K562 (cell line): ENCODE measurements around the gene SLC16A1. TPM values are rescaled to one million over a fixed set of nuclear protein-coding genes. Genes with fewer than 3 reads are reported as not detected.

Experiments used
- DMBX1 ChIP-seq: fragments of 250-450 bp; sonication (Bioruptor Pico); IDR thresholded peaks from 2 replicates; pipeline ENCODE4 v1.8.0; 2022; ENCODE audit warnings: inconsistent platforms, mild to moderate bottlenecking, moderate library complexity, borderline replicate concordance
- FOSL1 ChIP-seq: fragments of 200-800 bp; sonication (Bioruptor generic); conservative IDR thresholded peaks from 2 replicates; pipeline ENCODE4 v1.6.1; 2016; ENCODE audit warnings: missing genetic modification characterization, missing compliant biosample characterization
- GATAD2A ChIP-seq: fragments of 450-650 bp; IDR thresholded peaks from 2 replicates; pipeline ENCODE4 v1.6.1; 2017
- HNRNPL ChIP-seq: fragments of 200-400 bp; formaldehyde crosslinking; IDR thresholded peaks from 2 replicates; pipeline ENCODE4 v1.6.1; 2017; ENCODE audit warnings: low read depth, mild to moderate bottlenecking, low read length
- JUNB ChIP-seq: fragments of 450-650 bp; formaldehyde crosslinking; conservative IDR thresholded peaks from 2 replicates; pipeline ENCODE4 v1.4.0; 2020; ENCODE audit warnings: mild to moderate bottlenecking
- KLF1 ChIP-seq: fragments of 450-650 bp; IDR thresholded peaks from 2 replicates; pipeline ENCODE4 v1.6.1; 2016; ENCODE audit warnings: missing genetic modification characterization, missing compliant biosample characterization
- MCM7 ChIP-seq, 2 experiments: fragments of 450-650 bp; IDR thresholded peaks; 2 replicates each; pipeline ENCODE4 v1.6.1; 2016 to 2018
- NFXL1 ChIP-seq: fragments of 450-650 bp; formaldehyde crosslinking; IDR thresholded peaks from 2 replicates; pipeline ENCODE4 v1.4.0; 2021; ENCODE audit warnings: mild to moderate bottlenecking
- POLR2H ChIP-seq: IDR thresholded peaks from 2 replicates; pipeline ENCODE4 v1.6.1; 2016; ENCODE audit warnings: missing genetic modification characterization, low read depth, mild to moderate bottlenecking, control low read depth, missing compliant biosample characterization, moderate library complexity
- RAD51 ChIP-seq: fragments of 450-650 bp; IDR thresholded peaks from 2 replicates; pipeline ENCODE4 v1.7.1; 2016; ENCODE audit warnings: low read depth, mild to moderate bottlenecking, borderline replicate concordance
- RFX1 ChIP-seq: fragments of 450-650 bp; IDR thresholded peaks from 2 replicates; pipeline ENCODE4 v1.6.1; 2016; ENCODE audit warnings: mild to moderate bottlenecking, moderate library complexity
- ZNF696 ChIP-seq: fragments of 250-450 bp; sonication (Bioruptor Pico); conservative IDR thresholded peaks from 2 replicates; pipeline ENCODE4 v1.4.0; 2020; ENCODE audit warnings: mild to moderate bottlenecking, moderate library complexity
- polyA plus RNA-seq, 8 experiments: library from polyadenylated mRNA; depleted of rRNA in 4 of 8; stranded (reverse) in 5 of 8; unstranded in 3 of 8; fragments of >200 nt; fragmentation: Nextera tagmentation in 2 of 8; fragmentation: Illumina TruSeq in 1 of 8; extraction: Ambion mirVana in 2 of 8; extraction: Trizol in 1 of 8; gene quantifications; 2 replicates each; pipeline versions ENCODE4 v1.2.1 to v1.2.3, GENCODE V29; 2011 to 2014; ENCODE audit warnings: inconsistent platforms in 1 of 8, missing spikeins in 1 of 8
- total RNA-seq, 7 experiments: library from RNA; depleted of rRNA in 6 of 7; stranded (reverse); fragments of >200 nt in 6 of 7; fragmentation: Illumina TruSeq in 2 of 7; extraction: Trizol in 2 of 7; gene quantifications; 2 replicates each; pipeline versions ENCODE4 v1.2.1 to v1.2.3, GENCODE V29; 2011 to 2021; ENCODE audit warnings: low replicate concordance in 1 of 7
- TF ChIP-seq, protein P1 (sequence below): fragments of 250-450 bp; sonication (Bioruptor Pico); IDR thresholded peaks from 2 replicates; pipeline ENCODE4 v1.8.0; 2022; ENCODE audit warnings: inconsistent platforms, mild to moderate bottlenecking, moderate library complexity, borderline replicate concordance
- TF ChIP-seq, protein P2 (sequence below): sonication (generic); formaldehyde crosslinking; IDR thresholded peaks from 2 replicates; pipeline ENCODE4 v1.8.0; 2022; ENCODE audit warnings: mild to moderate bottlenecking, missing genetic modification reagents
- TF ChIP-seq, protein P3 (sequence below): fragments of 450-650 bp; formaldehyde crosslinking; IDR thresholded peaks from 2 replicates; pipeline ENCODE4 v1.4.0; 2022; ENCODE audit warnings: mild to moderate bottlenecking, moderate library complexity
- TF ChIP-seq, protein P4 (sequence below): sonication (generic); formaldehyde crosslinking; IDR thresholded peaks from 2 replicates; pipeline ENCODE4 v1.8.1; 2023; ENCODE audit warnings: mild to moderate bottlenecking, missing genetic modification reagents
- TF ChIP-seq, protein P5 (sequence below): IDR thresholded peaks from 2 replicates; pipeline ENCODE4 v1.6.1; 2011; ENCODE audit warnings: borderline replicate concordance, low read depth, mild to moderate bottlenecking, moderate library complexity, low read length; ENCODE audit not compliant: insufficient read depth, poor library complexity, severe bottlenecking
- TF ChIP-seq, protein P6 (sequence below): fragments of 450-650 bp; formaldehyde crosslinking; IDR thresholded peaks from 2 replicates; pipeline ENCODE4 v1.4.0; 2020; ENCODE audit warnings: mild to moderate bottlenecking, moderate library complexity
- TF ChIP-seq, protein P7 (sequence below): fragments of 250-450 bp; sonication (Bioruptor Pico); IDR thresholded peaks from 2 replicates; pipeline ENCODE4 v1.5.1; 2021; ENCODE audit warnings: mild to moderate bottlenecking

The SLC16A1 gene
- total and polyA plus RNA-seq, 9 of the 15 experiments (the other 6 are each of a cell fraction or from before 2014, with no cell fraction given), result 73.1 to 244 (median 117) TPM

DNA sequence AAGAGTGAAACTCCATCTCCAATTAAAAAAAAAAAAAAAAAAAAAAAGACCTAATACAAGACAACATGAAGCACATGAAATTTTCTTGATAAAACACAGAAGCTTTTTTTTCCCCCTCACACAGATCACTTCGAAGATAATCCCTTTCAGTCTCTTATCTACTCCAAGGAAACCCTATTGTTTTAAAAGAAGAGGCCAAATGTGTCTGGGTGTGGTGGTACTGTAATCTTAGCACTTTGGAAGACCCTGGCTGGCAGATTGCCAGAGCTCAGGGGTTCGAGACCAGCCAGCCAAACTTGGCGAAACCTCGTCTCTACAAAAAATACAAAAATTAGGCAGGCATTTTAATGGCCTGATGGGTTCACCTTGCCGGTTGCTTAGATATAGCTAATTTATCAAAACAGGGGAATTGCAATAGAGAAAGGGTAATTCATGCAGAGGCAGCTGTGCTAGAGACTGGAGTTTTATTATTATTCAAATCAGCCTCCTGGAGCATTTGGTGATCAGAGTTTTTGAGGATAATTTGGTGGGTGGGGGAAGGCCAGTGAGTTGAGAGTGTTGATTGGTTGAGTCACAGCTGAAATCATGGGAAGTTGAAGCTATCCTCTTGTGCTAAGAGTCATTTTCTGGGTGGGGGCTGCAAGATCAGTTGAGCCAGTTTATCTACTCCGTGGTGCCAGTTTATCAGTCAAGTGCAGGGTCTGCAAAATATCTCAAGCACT, 62.5 kb downstream of the SLC16A1 start (continued):
- TF ChIP-seq, protein P1, sequence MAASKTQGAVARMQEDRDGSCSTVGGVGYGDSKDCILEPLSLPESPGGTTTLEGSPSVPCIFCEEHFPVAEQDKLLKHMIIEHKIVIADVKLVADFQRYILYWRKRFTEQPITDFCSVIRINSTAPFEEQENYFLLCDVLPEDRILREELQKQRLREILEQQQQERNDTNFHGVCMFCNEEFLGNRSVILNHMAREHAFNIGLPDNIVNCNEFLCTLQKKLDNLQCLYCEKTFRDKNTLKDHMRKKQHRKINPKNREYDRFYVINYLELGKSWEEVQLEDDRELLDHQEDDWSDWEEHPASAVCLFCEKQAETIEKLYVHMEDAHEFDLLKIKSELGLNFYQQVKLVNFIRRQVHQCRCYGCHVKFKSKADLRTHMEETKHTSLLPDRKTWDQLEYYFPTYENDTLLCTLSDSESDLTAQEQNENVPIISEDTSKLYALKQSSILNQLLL, result no peak
- TF ChIP-seq RAD51, result no peak
- TF ChIP-seq MCM7 (IDR thresholded peaks at IDR 0.05), result no peak
- TF ChIP-seq ZNF696 (CRISPR knock-in tag), result no peak
- no peak for TF ChIP-seq JUNB (CRISPR knock-in tag)
- TF ChIP-seq, protein P2, sequence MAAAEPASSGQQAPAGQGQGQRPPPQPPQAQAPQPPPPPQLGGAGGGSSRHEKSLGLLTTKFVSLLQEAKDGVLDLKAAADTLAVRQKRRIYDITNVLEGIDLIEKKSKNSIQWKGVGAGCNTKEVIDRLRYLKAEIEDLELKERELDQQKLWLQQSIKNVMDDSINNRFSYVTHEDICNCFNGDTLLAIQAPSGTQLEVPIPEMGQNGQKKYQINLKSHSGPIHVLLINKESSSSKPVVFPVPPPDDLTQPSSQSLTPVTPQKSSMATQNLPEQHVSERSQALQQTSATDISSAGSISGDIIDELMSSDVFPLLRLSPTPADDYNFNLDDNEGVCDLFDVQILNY (CRISPR knock-in tag), result no peak
- TF ChIP-seq, protein P3, sequence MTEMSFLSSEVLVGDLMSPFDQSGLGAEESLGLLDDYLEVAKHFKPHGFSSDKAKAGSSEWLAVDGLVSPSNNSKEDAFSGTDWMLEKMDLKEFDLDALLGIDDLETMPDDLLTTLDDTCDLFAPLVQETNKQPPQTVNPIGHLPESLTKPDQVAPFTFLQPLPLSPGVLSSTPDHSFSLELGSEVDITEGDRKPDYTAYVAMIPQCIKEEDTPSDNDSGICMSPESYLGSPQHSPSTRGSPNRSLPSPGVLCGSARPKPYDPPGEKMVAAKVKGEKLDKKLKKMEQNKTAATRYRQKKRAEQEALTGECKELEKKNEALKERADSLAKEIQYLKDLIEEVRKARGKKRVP (CRISPR knock-in tag), result no peak
- no peak for TF ChIP-seq DMBX1 (CRISPR knock-in tag)
- peak; percentile 54 for TF ChIP-seq FOSL1 (tag)
- 0 out of 2 replicates have a peak, but pooled peaks have one; percentile 50 for TF ChIP-seq GATAD2A
- TF ChIP-seq, protein P4, sequence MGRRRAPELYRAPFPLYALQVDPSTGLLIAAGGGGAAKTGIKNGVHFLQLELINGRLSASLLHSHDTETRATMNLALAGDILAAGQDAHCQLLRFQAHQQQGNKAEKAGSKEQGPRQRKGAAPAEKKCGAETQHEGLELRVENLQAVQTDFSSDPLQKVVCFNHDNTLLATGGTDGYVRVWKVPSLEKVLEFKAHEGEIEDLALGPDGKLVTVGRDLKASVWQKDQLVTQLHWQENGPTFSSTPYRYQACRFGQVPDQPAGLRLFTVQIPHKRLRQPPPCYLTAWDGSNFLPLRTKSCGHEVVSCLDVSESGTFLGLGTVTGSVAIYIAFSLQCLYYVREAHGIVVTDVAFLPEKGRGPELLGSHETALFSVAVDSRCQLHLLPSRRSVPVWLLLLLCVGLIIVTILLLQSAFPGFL (CRISPR knock-in tag), result no peak
- no peak for TF ChIP-seq NFXL1 (CRISPR knock-in tag)
- TF ChIP-seq, protein P5, sequence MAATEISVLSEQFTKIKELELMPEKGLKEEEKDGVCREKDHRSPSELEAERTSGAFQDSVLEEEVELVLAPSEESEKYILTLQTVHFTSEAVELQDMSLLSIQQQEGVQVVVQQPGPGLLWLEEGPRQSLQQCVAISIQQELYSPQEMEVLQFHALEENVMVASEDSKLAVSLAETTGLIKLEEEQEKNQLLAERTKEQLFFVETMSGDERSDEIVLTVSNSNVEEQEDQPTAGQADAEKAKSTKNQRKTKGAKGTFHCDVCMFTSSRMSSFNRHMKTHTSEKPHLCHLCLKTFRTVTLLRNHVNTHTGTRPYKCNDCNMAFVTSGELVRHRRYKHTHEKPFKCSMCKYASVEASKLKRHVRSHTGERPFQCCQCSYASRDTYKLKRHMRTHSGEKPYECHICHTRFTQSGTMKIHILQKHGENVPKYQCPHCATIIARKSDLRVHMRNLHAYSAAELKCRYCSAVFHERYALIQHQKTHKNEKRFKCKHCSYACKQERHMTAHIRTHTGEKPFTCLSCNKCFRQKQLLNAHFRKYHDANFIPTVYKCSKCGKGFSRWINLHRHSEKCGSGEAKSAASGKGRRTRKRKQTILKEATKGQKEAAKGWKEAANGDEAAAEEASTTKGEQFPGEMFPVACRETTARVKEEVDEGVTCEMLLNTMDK, result no peak
- no peak for TF ChIP-seq HNRNPL
- no peak for TF ChIP-seq KLF1 (tag)
- no peak for TF ChIP-seq POLR2H
- TF ChIP-seq RFX1, result no peak
- TF ChIP-seq, protein P6, sequence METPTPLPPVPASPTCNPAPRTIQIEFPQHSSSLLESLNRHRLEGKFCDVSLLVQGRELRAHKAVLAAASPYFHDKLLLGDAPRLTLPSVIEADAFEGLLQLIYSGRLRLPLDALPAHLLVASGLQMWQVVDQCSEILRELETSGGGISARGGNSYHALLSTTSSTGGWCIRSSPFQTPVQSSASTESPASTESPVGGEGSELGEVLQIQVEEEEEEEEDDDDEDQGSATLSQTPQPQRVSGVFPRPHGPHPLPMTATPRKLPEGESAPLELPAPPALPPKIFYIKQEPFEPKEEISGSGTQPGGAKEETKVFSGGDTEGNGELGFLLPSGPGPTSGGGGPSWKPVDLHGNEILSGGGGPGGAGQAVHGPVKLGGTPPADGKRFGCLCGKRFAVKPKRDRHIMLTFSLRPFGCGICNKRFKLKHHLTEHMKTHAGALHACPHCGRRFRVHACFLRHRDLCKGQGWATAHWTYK (CRISPR knock-in tag), result no peak
- TF ChIP-seq, protein P7, sequence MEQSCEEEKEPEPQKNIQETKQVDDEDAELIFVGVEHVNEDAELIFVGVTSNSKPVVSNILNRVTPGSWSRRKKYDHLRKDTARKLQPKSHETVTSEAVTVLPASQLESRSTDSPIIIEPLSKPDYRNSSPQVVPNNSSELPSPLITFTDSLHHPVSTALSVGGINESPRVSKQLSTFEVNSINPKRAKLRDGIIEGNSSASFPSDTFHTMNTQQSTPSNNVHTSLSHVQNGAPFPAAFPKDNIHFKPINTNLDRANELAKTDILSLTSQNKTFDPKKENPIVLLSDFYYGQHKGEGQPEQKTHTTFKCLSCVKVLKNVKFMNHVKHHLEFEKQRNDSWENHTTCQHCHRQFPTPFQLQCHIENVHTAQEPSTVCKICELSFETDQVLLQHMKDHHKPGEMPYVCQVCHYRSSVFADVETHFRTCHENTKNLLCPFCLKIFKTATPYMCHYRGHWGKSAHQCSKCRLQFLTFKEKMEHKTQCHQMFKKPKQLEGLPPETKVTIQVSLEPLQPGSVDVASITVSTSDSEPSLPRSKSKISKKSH (CRISPR knock-in tag), result no peak
